HepG2 (cell line): Measurements from ENCODE around the gene TPST1. TPM values are rescaled to one million over a fixed set of nuclear protein-coding genes. Genes with fewer than 3 reads are reported as not detected.

Experiments used
- CBX2 ChIP-seq, 2 experiments: fragments of 200-600 bp in 1 of 2; sonication (generic); formaldehyde crosslinking in 1 of 2; IDR thresholded peaks; 2 replicates each; pipeline versions ENCODE4 v1.7.0 to v1.8.1; 2018 to 2022; ENCODE audit warnings: low read depth in 2 of 2, low read length in 1 of 2, mild to moderate bottlenecking in 1 of 2, missing genetic modification reagents in 1 of 2
- CCAR2 ChIP-seq: fragments of 200-400 bp; formaldehyde crosslinking; optimal IDR thresholded peaks from 2 replicates; pipeline ENCODE3; 2018; ENCODE audit warnings: low read depth, mild to moderate bottlenecking, low read length, moderate library complexity
- HNF1B ChIP-seq: sonication (generic); formaldehyde crosslinking; IDR thresholded peaks from 2 replicates; pipeline ENCODE4 v1.5.1; 2020; ENCODE audit warnings: mild to moderate bottlenecking, moderate library complexity, missing genetic modification reagents
- KIAA2018 ChIP-seq: sonication (generic); formaldehyde crosslinking; IDR thresholded peaks from 2 replicates; pipeline ENCODE4 v1.5.0; 2020; ENCODE audit warnings: mild to moderate bottlenecking, missing genetic modification reagents, borderline replicate concordance
- KLF11 ChIP-seq: IDR thresholded peaks from 2 replicates; pipeline ENCODE4 v1.6.1; 2016; ENCODE audit warnings: missing compliant biosample characterization
- KLF15 ChIP-seq: sonication (generic); formaldehyde crosslinking; IDR thresholded peaks from 2 replicates; pipeline ENCODE4 v1.8.1; 2023; ENCODE audit warnings: borderline replicate concordance, mild to moderate bottlenecking, inconsistent platforms, missing genetic modification reagents, mixed read lengths
- MZF1 ChIP-seq: sonication (generic); formaldehyde crosslinking; IDR thresholded peaks from 2 replicates; pipeline ENCODE4 v1.8.1; 2023; ENCODE audit warnings: mild to moderate bottlenecking, missing genetic modification reagents, borderline replicate concordance
- TCF12 ChIP-seq, 2 experiments: fragments of 450-650 bp in 1 of 2; sonication (generic) in 1 of 2; formaldehyde crosslinking in 1 of 2; IDR thresholded peaks; 2 replicates each; pipeline versions ENCODE4 v1.6.1 to v1.8.0; 2017 to 2022; ENCODE audit warnings: antibody characterized with exemption in 1 of 2, mild to moderate bottlenecking in 1 of 2, missing genetic modification reagents in 1 of 2, moderate library complexity in 1 of 2
- THAP7 ChIP-seq: sonication (generic); formaldehyde crosslinking; IDR thresholded peaks from 2 replicates; pipeline ENCODE4 v1.8.1; 2023; ENCODE audit warnings: mild to moderate bottlenecking, missing genetic modification reagents
- ZFP91 ChIP-seq: sonication (generic); formaldehyde crosslinking; IDR thresholded peaks from 2 replicates; pipeline ENCODE4 v1.9.0; 2022; ENCODE audit warnings: missing genetic modification reagents, mild to moderate bottlenecking, borderline replicate concordance
- polyA plus RNA-seq, 8 experiments: library from polyadenylated mRNA; depleted of rRNA in 3 of 8; stranded (reverse) in 7 of 8; unstranded in 1 of 8; fragments of >200 nt; fragmentation: Illumina TruSeq in 4 of 8; extraction: Trizol in 4 of 8; gene quantifications; 2 replicates each; pipeline versions ENCODE4 v1.2.1 to v1.2.3, GENCODE V29; 2011 to 2016; ENCODE audit warnings: low read depth in 4 of 8, missing spikeins in 1 of 8, mixed read lengths in 1 of 8; ENCODE audit not compliant: insufficient read depth in 1 of 8
- total RNA-seq, 5 experiments: library from RNA; depleted of rRNA; stranded (reverse); fragments of >200 nt; fragmentation: Illumina TruSeq; extraction: Trizol; gene quantifications; 2 replicates each; pipeline ENCODE4 v1.2.3, GENCODE V29; 2016; ENCODE audit warnings: low read depth in 1 of 5

Gene TPST1
- total and polyA plus RNA-seq, 2 of the 13 experiments (the other 11 are each of a cell fraction or from before 2014, with no cell fraction given) = 24.3 to 34.1 TPM

- TF ChIP-seq THAP7 = no peak
- TF ChIP-seq ZFP91 (CRISPR knock-in tag) = peak; percentile 25; the same call in 1 of the 2 replicates
- TF ChIP-seq KLF11 = no peak
- TF ChIP-seq CCAR2 = no peak
- TF ChIP-seq TCF12 (IDR thresholded peaks at IDR 0.05) = no peak
- no peak for TF ChIP-seq TCF12 (CRISPR knock-in tag; IDR thresholded peaks at IDR 0.05)
- TF ChIP-seq CBX2 (IDR thresholded peaks at IDR 0.05; ENCODE audit: low read depth, low read length) = no peak
- no peak for TF ChIP-seq CBX2 (CRISPR knock-in tag; IDR thresholded peaks at IDR 0.05; ENCODE audit: low read depth)
- TF ChIP-seq KIAA2018 (CRISPR knock-in tag) = no peak
- TF ChIP-seq MZF1 = no peak
- no peak for TF ChIP-seq HNF1B (CRISPR knock-in tag)
- TF ChIP-seq KLF15 = no peak
Observed at GRCh38 chr7:66170309-66171231, 34.6 kb upstream of the TPST1 start (continued).
